CD4-positive, alpha-beta T cell (primary cell): Measurements from ENCODE around the gene GABRB1. TPM values are rescaled to one million over a fixed set of nuclear protein-coding genes. Genes with fewer than 3 reads are reported as not detected.

Experiments
- ATAC-seq: fragments of 200-7000 bp; cut with Tn5 transposase; one replicate; pipeline ENCODE4 v1.10.0; 2022; ENCODE audit warnings: mild to moderate bottlenecking; ENCODE audit not compliant: poor library complexity
- CTCF ChIA-PET: fragments of 350-600 bp; sonication (Branson Sonifier 250); formaldehyde crosslinking; loops from one replicate; lab custom pipeline; 2021; ENCODE audit warnings: antibody characterized with exemption, inconsistent platforms; lab: Charles Lee
- POLR2A ChIA-PET: fragments of 350-600 bp; sonication (Branson Sonifier 250); formaldehyde crosslinking; loops from one replicate; lab custom pipeline; 2021; ENCODE audit warnings: antibody characterized with exemption, inconsistent platforms; lab: Charles Lee
- DNase-seq, 14 experiments: peaks; one replicate each; pipeline ENCODE4 v3.0.0-alpha.2; 2013 to 2020; ENCODE audit warnings: mixed read lengths in 2 of 14
- H3K27ac ChIP-seq, 2 donors: one replicate each; pipeline versions ENCODE4 v1.5.1 to v1.7.0; 2013; ENCODE audit warnings: low read length in 2 of 2, low read depth in 1 of 2, mild to moderate bottlenecking in 1 of 2
- H3K27me3 ChIP-seq, 2 experiments: 1 replicate in 1 of 2; 2 replicates in 1 of 2; pipeline versions ENCODE4 v1.6.1 to v1.7.0; 2013; ENCODE audit warnings: low read length in 2 of 2, control low read depth in 1 of 2, mild to moderate bottlenecking in 1 of 2, moderate library complexity in 1 of 2; ENCODE audit not compliant: insufficient read depth in 2 of 2, control insufficient read depth in 1 of 2
- H3K36me3 ChIP-seq: one replicate; pipeline ENCODE4 v1.6.1; 2013; ENCODE audit warnings: low read length, control low read depth; ENCODE audit not compliant: insufficient read depth
- H3K4me1 ChIP-seq: one replicate; pipeline ENCODE4 v1.6.1; 2013; ENCODE audit warnings: low read length, control low read depth; ENCODE audit not compliant: insufficient read depth
- H3K4me3 ChIP-seq: one replicate; pipeline ENCODE4 v1.5.1; 2013; ENCODE audit warnings: mild to moderate bottlenecking, low read length, moderate library complexity
- H3K9me3 ChIP-seq, 2 experiments: 1 replicate in 1 of 2; 2 replicates in 1 of 2; pipeline versions ENCODE4 v1.6.1 to v1.7.0; 2013; ENCODE audit warnings: low read length in 2 of 2, mild to moderate bottlenecking in 2 of 2, control low read depth in 1 of 2, moderate library complexity in 1 of 2; ENCODE audit not compliant: control insufficient read depth in 1 of 2, insufficient read depth in 1 of 2
- H3K27ac Mint-ChIP-seq: one replicate; pipeline ENCODE4 v1.8.0; 2020; ENCODE audit warnings: mixed read lengths
- H3K27me3 Mint-ChIP-seq: one replicate; pipeline ENCODE4 v1.8.0; 2021; ENCODE audit warnings: mixed read lengths
- H3K36me3 Mint-ChIP-seq: one replicate; pipeline ENCODE4 v1.8.0; 2021; ENCODE audit warnings: low read depth, mixed read lengths
- H3K4me1 Mint-ChIP-seq: one replicate; pipeline ENCODE4 v1.8.0; 2021; ENCODE audit warnings: low read depth, mixed read lengths
- H3K4me3 Mint-ChIP-seq: one replicate; pipeline ENCODE4 v1.8.0; 2020; ENCODE audit warnings: mild to moderate bottlenecking, mixed read lengths
- H3K9me3 Mint-ChIP-seq: one replicate; pipeline ENCODE4 v1.8.0; 2020; ENCODE audit warnings: mixed read lengths
- intact Hi-C, 2 experiments: fragments of 100-400 bp; cut with DNase I in 1 of 2; cut with micrococcal nuclease in 1 of 2; formaldehyde crosslinking; loops; one replicate each; pipeline versions ENCODE4 v1.15.1 to v1.9.0; 2023 to 2025; cut with DNase I, micrococcal nuclease
- total RNA-seq, 174 experiments: library from RNA in 2 of 174; stranded (reverse) in 2 of 174; gene quantifications; one replicate each; pipeline ENCODE4 v1.2.3 and lab custom pipeline; 2021 to 2026
- TF ChIP-seq, protein P1 (sequence below): fragments of 200-600 bp; IDR thresholded peaks from one replicate; pipeline ENCODE4 v1.8.0; 2022; ENCODE audit warnings: antibody characterized with exemption, mild to moderate bottlenecking

GABRB1 gene
- total RNA-seq, 2 experiments from 2014 or later = not detected

DNA sequence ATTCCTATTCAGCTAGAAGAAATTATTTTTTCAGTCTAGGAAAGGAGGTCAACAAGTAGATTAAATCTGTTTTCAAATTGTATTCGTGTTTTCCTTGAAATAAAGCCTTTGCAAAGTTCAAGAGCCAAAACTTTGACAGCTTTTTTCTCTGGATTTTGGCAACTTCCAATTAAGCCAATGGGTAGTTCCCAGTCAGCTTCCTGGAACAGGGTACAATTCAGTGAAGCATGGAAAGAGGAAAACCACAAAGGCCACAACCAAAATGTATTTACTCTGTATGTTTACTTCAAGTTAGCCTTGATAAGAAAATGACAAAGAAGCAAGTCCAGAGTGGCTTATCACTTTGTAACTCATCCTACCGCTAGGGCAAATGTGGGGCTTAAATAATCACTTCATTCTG, 243.5 kb downstream of the GABRB1 start:
- CTCF ChIA-PET = interaction anchor here (1.5 kb wide), 1 partner anchor 9 kb away, joined by 3 read pairs; no protein-coding TSS in a partner anchor
- DNase-seq = no peak
- Histone ChIP-seq H3K36me3 (no peaks in the 10 kb centered on the region), H3K27ac (no peak overlapping the region), H3K4me3 (no peak overlapping the region), H3K27me3 (no peaks in the 10 kb centered on the region), H3K4me1 (no peaks in the 10 kb centered on the region), H3K9me3 (no peaks in the 10 kb centered on the region)
- no peak overlapping the region for H3K27ac Mint-ChIP-seq
- POLR2A ChIA-PET = no interaction called here
- TF ChIP-seq, protein P1, sequence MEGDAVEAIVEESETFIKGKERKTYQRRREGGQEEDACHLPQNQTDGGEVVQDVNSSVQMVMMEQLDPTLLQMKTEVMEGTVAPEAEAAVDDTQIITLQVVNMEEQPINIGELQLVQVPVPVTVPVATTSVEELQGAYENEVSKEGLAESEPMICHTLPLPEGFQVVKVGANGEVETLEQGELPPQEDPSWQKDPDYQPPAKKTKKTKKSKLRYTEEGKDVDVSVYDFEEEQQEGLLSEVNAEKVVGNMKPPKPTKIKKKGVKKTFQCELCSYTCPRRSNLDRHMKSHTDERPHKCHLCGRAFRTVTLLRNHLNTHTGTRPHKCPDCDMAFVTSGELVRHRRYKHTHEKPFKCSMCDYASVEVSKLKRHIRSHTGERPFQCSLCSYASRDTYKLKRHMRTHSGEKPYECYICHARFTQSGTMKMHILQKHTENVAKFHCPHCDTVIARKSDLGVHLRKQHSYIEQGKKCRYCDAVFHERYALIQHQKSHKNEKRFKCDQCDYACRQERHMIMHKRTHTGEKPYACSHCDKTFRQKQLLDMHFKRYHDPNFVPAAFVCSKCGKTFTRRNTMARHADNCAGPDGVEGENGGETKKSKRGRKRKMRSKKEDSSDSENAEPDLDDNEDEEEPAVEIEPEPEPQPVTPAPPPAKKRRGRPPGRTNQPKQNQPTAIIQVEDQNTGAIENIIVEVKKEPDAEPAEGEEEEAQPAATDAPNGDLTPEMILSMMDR = no peak
- no peaks in the 10 kb centered on the region for H3K9me3 Mint-ChIP-seq
- H3K36me3 Mint-ChIP-seq = no peaks in the 10 kb centered on the region
- ATAC-seq = no peak
- intact Hi-C loops = no loop called here
- H3K4me1 Mint-ChIP-seq = no peaks in the 10 kb centered on the region
- H3K4me3 Mint-ChIP-seq = no peak overlapping the region
- H3K27me3 Mint-ChIP-seq = peaks cover 15% of the 10 kb centered on the region

DNA sequence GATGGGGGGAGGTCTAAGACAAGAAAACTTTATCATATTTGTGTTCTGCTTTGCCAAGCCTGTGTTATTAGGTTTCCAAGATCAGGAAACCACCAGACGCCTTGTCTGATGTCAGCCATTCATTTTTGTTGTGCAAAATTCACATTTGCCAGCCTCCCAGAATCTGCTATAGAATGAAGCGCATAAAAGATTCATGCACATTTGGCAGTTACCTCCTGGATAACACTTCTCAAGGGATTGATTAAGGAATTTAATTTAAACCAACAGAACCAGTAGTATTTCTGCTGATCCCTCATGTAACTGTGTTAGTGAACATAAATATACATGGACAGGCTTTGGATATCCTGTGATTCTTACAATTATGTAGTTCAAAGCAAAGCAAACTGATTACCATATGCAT, 244.2 kb downstream of the GABRB1 start:
- no peak overlapping the region for H3K4me3 ChIP-seq
- POLR2A ChIA-PET = no interaction called here
- no peak for DNase-seq
- H3K27me3 Mint-ChIP-seq = peaks cover 15% of the 10 kb centered on the region
- H3K27ac ChIP-seq = no peak overlapping the region
- no peaks in the 10 kb centered on the region for H3K9me3 Mint-ChIP-seq
- no peak overlapping the region for H3K27ac Mint-ChIP-seq
- H3K27me3 ChIP-seq = no peaks in the 10 kb centered on the region
- H3K4me1 ChIP-seq = no peaks in the 10 kb centered on the region
- H3K9me3 ChIP-seq = no peaks in the 10 kb centered on the region
- H3K36me3 ChIP-seq = no peaks in the 10 kb centered on the region
- H3K4me3 Mint-ChIP-seq = no peak overlapping the region
- CTCF ChIA-PET = interaction anchor here (1.5 kb wide), 1 partner anchor 8 kb away, joined by 3 read pairs; no protein-coding TSS in a partner anchor
- TF ChIP-seq, protein P1 = no peak
- no peaks in the 10 kb centered on the region for H3K4me1 Mint-ChIP-seq
- ATAC-seq = no peak
- H3K36me3 Mint-ChIP-seq = no peaks in the 10 kb centered on the region
- intact Hi-C loops = no loop called here

GRCh38 chr4:47278631-47279030, 247.3 kb downstream of the GABRB1 start:
- no peak overlapping the region for H3K4me3 Mint-ChIP-seq
- no peaks in the 10 kb centered on the region for H3K36me3 Mint-ChIP-seq
- peaks cover 18% of the 10 kb centered on the region for H3K27me3 Mint-ChIP-seq
- Histone ChIP-seq H3K9me3 (no peaks in the 10 kb centered on the region), H3K27ac (no peak overlapping the region), H3K4me1 (no peaks in the 10 kb centered on the region), H3K36me3 (no peaks in the 10 kb centered on the region), H3K27me3 (no peaks in the 10 kb centered on the region), H3K4me3 (no peak overlapping the region)
- ChIA-PET POLR2A (no interaction called here), CTCF (no interaction called here)
- TF ChIP-seq, protein P1 = no peak
- ATAC-seq (no peak), DNase-seq (no peak)
- H3K27ac Mint-ChIP-seq = no peak overlapping the region
- no peaks in the 10 kb centered on the region for H3K9me3 Mint-ChIP-seq
- intact Hi-C loops = no loop called here
- H3K4me1 Mint-ChIP-seq = no peaks in the 10 kb centered on the region
